Panc1 (cell line): ENCODE data around the gene TENT4B.

Experiments
- POLR2AphosphoS5 ChIP-seq: IDR thresholded peaks from 2 replicates; pipeline ENCODE4 v1.6.1; 2012; ENCODE audit warnings: mild to moderate bottlenecking, low read depth, low read length, moderate library complexity
- SIN3A ChIP-seq: IDR thresholded peaks from 2 replicates; pipeline ENCODE4 v1.6.1; 2012; ENCODE audit warnings: low read depth, mild to moderate bottlenecking, low read length, moderate library complexity, borderline replicate concordance; ENCODE audit not compliant: insufficient read depth
- TCF7L2 ChIP-seq: IDR thresholded peaks from 2 replicates; pipeline ENCODE4 v1.6.1; 2011; ENCODE audit warnings: mild to moderate bottlenecking, low read depth, low read length, inconsistent platforms
- TF ChIP-seq, protein P1 (sequence below): fragments of 450-650 bp; IDR thresholded peaks from 2 replicates; pipeline ENCODE4 v1.5.1; 2017; ENCODE audit warnings: mild to moderate bottlenecking
- TF ChIP-seq, protein P2 (sequence below), 2 experiments: IDR thresholded peaks; 2 replicates each; pipeline ENCODE4 v1.6.1; 2011 to 2012; ENCODE audit warnings: low read depth in 2 of 2, control low read depth in 1 of 2, low read length in 1 of 2, mild to moderate bottlenecking in 1 of 2, moderate library complexity in 1 of 2; ENCODE audit not compliant: insufficient read depth in 1 of 2

DNA sequence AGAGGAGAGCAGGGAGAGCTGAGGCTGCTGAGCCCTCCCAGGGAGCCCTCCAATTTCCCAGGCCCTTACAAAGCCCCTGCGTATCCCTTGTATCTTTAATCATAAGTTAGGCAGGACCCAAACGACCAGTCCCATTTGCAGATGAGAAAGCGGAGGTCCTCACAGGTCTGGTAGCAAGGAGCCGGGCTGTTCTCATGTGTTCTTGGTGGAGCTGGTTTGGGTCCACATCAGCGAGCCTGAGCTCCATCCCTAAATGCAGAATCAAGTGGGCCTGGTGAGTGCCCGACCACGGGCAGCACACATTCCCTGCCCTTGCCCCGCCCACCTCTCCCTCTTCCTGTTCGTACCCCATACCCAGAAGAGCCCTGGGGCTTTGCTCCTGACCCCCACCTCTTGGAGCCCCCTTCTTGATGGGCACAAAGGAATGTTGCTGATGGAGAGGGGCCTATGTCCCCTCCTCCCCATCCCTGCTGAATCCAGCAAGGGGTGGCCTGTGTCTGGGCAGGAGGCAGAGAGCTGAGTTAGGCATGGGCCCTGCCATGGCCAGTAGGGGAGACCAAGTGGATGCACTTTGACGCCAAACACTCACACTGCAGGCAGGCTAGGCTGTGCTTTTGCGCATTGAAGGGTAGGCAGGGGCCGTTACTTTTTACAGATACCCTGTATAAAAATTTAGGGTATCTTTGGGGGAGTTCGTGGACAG lies 95.0 kb downstream of the TENT4B start:
- TF ChIP-seq, protein P1, sequence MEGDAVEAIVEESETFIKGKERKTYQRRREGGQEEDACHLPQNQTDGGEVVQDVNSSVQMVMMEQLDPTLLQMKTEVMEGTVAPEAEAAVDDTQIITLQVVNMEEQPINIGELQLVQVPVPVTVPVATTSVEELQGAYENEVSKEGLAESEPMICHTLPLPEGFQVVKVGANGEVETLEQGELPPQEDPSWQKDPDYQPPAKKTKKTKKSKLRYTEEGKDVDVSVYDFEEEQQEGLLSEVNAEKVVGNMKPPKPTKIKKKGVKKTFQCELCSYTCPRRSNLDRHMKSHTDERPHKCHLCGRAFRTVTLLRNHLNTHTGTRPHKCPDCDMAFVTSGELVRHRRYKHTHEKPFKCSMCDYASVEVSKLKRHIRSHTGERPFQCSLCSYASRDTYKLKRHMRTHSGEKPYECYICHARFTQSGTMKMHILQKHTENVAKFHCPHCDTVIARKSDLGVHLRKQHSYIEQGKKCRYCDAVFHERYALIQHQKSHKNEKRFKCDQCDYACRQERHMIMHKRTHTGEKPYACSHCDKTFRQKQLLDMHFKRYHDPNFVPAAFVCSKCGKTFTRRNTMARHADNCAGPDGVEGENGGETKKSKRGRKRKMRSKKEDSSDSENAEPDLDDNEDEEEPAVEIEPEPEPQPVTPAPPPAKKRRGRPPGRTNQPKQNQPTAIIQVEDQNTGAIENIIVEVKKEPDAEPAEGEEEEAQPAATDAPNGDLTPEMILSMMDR, result no peak
- no peak for TF ChIP-seq TCF7L2
- TF ChIP-seq, protein P2, sequence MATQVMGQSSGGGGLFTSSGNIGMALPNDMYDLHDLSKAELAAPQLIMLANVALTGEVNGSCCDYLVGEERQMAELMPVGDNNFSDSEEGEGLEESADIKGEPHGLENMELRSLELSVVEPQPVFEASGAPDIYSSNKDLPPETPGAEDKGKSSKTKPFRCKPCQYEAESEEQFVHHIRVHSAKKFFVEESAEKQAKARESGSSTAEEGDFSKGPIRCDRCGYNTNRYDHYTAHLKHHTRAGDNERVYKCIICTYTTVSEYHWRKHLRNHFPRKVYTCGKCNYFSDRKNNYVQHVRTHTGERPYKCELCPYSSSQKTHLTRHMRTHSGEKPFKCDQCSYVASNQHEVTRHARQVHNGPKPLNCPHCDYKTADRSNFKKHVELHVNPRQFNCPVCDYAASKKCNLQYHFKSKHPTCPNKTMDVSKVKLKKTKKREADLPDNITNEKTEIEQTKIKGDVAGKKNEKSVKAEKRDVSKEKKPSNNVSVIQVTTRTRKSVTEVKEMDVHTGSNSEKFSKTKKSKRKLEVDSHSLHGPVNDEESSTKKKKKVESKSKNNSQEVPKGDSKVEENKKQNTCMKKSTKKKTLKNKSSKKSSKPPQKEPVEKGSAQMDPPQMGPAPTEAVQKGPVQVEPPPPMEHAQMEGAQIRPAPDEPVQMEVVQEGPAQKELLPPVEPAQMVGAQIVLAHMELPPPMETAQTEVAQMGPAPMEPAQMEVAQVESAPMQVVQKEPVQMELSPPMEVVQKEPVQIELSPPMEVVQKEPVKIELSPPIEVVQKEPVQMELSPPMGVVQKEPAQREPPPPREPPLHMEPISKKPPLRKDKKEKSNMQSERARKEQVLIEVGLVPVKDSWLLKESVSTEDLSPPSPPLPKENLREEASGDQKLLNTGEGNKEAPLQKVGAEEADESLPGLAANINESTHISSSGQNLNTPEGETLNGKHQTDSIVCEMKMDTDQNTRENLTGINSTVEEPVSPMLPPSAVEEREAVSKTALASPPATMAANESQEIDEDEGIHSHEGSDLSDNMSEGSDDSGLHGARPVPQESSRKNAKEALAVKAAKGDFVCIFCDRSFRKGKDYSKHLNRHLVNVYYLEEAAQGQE (IDR thresholded peaks at IDR 0.05; ENCODE audit: insufficient read depth in 1 of 2, low read depth in 2 of 2, low read length in 1 of 2), result no peak
- TF ChIP-seq SIN3A, result no peak
- TF ChIP-seq POLR2AphosphoS5, result no peak
